ENCODE measurements around the gene ABCA13.

ABCA13 gene

GRCh38 chr7:48528646-48529045, 357.4 kb downstream of the ABCA13 start:
- no peak for DNase-seq
- intact Hi-C loops (cut with DNase I): no loop called here

GRCh38 chr7:48537561-48537960, 366.3 kb downstream of the ABCA13 start:
- no peak for DNase-seq
- intact Hi-C loops (cut with DNase I): no loop called here

GRCh38 chr7:48540746-48541145, 369.5 kb downstream of the ABCA13 start:
- no peak for DNase-seq
- intact Hi-C loops (cut with DNase I): no loop called here

GRCh38 chr7:48548667-48549066, 377.4 kb downstream of the ABCA13 start:
- intact Hi-C loops (cut with DNase I): no loop called here
- no peak for DNase-seq

GRCh38 chr7:48551652-48552051, 380.4 kb downstream of the ABCA13 start:
- intact Hi-C loops (cut with DNase I): no loop called here
- DNase-seq: no peak

- DNase-seq: no peak
- intact Hi-C loops (cut with DNase I): no loop called here
Measured at GRCh38 chr7:48563334-48563733, 392.1 kb downstream of the ABCA13 start.

GRCh38 chr7:48575516-48575915, 404.3 kb downstream of the ABCA13 start:
- intact Hi-C loops (cut with DNase I): no loop called here
- DNase-seq: no peak

- no peak for DNase-seq
- intact Hi-C loops (cut with DNase I): no loop called here
Measured at GRCh38 chr7:48587475-48587874, 416.2 kb downstream of the ABCA13 start.

- intact Hi-C loops (cut with DNase I): no loop called here
- DNase-seq: no peak
Measured at GRCh38 chr7:48594349-48594748, 423.1 kb downstream of the ABCA13 start.

- DNase-seq: no peak
- intact Hi-C loops (cut with DNase I): no loop called here
Measured at GRCh38 chr7:48595756-48596155, 424.5 kb downstream of the ABCA13 start.

GRCh38 chr7:48610705-48611104, 439.4 kb downstream of the ABCA13 start:
- no peak for DNase-seq
- intact Hi-C loops (cut with DNase I): no loop called here

GRCh38 chr7:48611993-48612392, 440.7 kb downstream of the ABCA13 start:
- no peak for DNase-seq

GRCh38 chr7:48617508-48617907, 446.2 kb downstream of the ABCA13 start:
- intact Hi-C loops (cut with DNase I): no loop called here
- no peak for DNase-seq

More at GRCh38 chr7:48611993-48612392, 440.7 kb downstream of the ABCA13 start:
- intact Hi-C loops (cut with DNase I): no loop called here

GRCh38 chr7:48617993-48618392, 446.7 kb downstream of the ABCA13 start:
- DNase-seq: no peak
- intact Hi-C loops (cut with DNase I): no loop called here

- intact Hi-C loops (cut with DNase I): no loop called here
- DNase-seq: no peak
Measured at GRCh38 chr7:48621076-48621475, 449.8 kb downstream of the ABCA13 start.

- intact Hi-C loops (cut with DNase I): no loop called here
- DNase-seq: no peak
Measured at GRCh38 chr7:48627164-48627563, 455.9 kb downstream of the ABCA13 start.

GRCh38 chr7:48628793-48629349, 457.6 kb downstream of the ABCA13 start:
- intact Hi-C loops (cut with DNase I): no loop called here
- no peak for DNase-seq

- no peak for DNase-seq
- intact Hi-C loops (cut with DNase I): no loop called here
Measured at GRCh38 chr7:48634116-48634632, 462.9 kb downstream of the ABCA13 start.

GRCh38 chr7:48635796-48636195, 464.5 kb downstream of the ABCA13 start:
- intact Hi-C loops (cut with DNase I): no loop called here
- DNase-seq: no peak

- no peak for DNase-seq
- intact Hi-C loops (cut with DNase I): no loop called here
Measured at GRCh38 chr7:48636391-48637015, 465.2 kb downstream of the ABCA13 start.

GRCh38 chr7:48637382-48637781, 466.1 kb downstream of the ABCA13 start:
- intact Hi-C loops (cut with DNase I): no loop called here
- no peak for DNase-seq
